ENCODE measurements around the gene GSS.

GRCh38 chr20:34949120-34949519, 6.5 kb downstream of the GSS start:
- TF ChIP-seq EP300 (IDR thresholded peaks at IDR 0.05) (no peak), CTCF (IDR thresholded peaks at IDR 0.05) (no peak), POLR2AphosphoS5 (IDR thresholded peaks at IDR 0.05) (no peak)

Data from stomach (tissue), 4 donors.